ENCODE results near the gene SYN1. TPM values are rescaled to one million over a fixed set of nuclear protein-coding genes. Genes with fewer than 3 reads are reported as not detected.

Gene SYN1
- total RNA-seq, 1 experiment from 2014 or later = 11.7 TPM

DNA sequence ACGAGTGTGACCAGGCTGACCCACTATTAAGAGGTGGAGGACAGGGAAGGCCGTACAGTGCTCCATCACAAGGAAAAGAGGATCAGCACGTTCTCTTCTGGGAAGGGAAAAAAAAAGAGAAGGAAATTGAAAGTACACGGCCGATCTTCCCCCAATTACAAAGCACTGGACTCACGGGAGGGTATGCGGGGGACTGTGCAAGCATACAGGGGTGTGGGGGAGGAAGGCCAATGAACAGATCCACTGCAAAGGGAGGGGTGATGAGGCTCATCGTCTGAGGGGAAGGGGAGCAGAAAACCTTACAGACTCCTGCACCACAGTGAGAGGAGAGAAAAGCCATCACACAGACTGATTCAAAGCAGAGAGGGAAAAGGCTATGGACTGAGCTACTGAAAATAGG, 29.6 kb upstream of the SYN1 start:
- Histone ChIP-seq H3T11ph (ENCODE audit: low read length) (no peak overlapping the region), H3K23me2 (ENCODE audit: insufficient read length, low read depth, low read length, poor library complexity, severe bottlenecking) (no peaks in the 10 kb centered on the region), H3K79me2 (ENCODE audit: insufficient read depth, low read length) (no peaks in the 10 kb centered on the region), H3K14ac (ENCODE audit: insufficient read depth, low read length) (no peak overlapping the region), H3K9me3 (ENCODE audit: control insufficient read depth, low read depth, low read length) (peaks cover 50% of the 10 kb centered on the region), H3K56ac (ENCODE audit: insufficient read length, low read depth, low read length) (no peak overlapping the region), H2BK5ac (ENCODE audit: insufficient read length, low read length) (no peak overlapping the region), H3K18ac (ENCODE audit: insufficient read length, low read depth, low read length) (no peak overlapping the region), H2BK20ac (ENCODE audit: low read depth, low read length, poor library complexity, severe bottlenecking) (no peak overlapping the region), H3K23ac (ENCODE audit: insufficient read length, low read depth, low read length) (no peak overlapping the region), H4K91ac (ENCODE audit: insufficient read length, low read depth, low read length) (no peak overlapping the region), H2AK5ac (ENCODE audit: insufficient read length, low read length) (no peak overlapping the region), H3K4me1 (ENCODE audit: insufficient read depth, low read length) (no peaks in the 10 kb centered on the region; the same call in 1 of the 2 replicates), H3K27me3 (ENCODE audit: insufficient read depth, low read length) (no peaks in the 10 kb centered on the region), H3K4ac (ENCODE audit: low read depth, low read length) (no peak overlapping the region), H3K27ac (ENCODE audit: insufficient read length, low read depth, low read length) (no peak overlapping the region), H3K4me2 (ENCODE audit: insufficient read depth, insufficient read length, low read length) (peak overlapping the region; percentile 70), H2BK120ac (ENCODE audit: low read depth, low read length, poor library complexity, severe bottlenecking) (no peak overlapping the region), H2BK15ac (ENCODE audit: low read depth, low read length) (no peak overlapping the region), H3K9ac (ENCODE audit: extremely low read depth, insufficient read length, low read length) (peak overlapping the region; percentile 48), H4K8ac (replicated peaks; ENCODE audit: insufficient read length, low read depth, low read length) (no peak overlapping the region), H2AFZ (ENCODE audit: low read length) (no peak overlapping the region), H3K79me1 (ENCODE audit: insufficient read depth, low read depth, low read length, poor library complexity, severe bottlenecking) (peaks cover 2% of the 10 kb centered on the region), H4K5ac (ENCODE audit: insufficient read length, low read depth, low read length) (no peak overlapping the region), H4K20me1 (ENCODE audit: control insufficient read depth, insufficient read depth, insufficient read length) (no peaks in the 10 kb centered on the region), H2BK12ac (ENCODE audit: insufficient read length, low read depth, low read length) (no peak overlapping the region)
- peak overlapping the region; percentile 83 to 87 for H3K4me3 Mint-ChIP-seq
- DNase-seq = no peak
- no CpG with 5 or more reads among the region's 8 CpGs for WGBS (ENCODE audit: extremely low coverage, insufficient read length, low lambda C conversion rate)
- no peaks in the 10 kb centered on the region; the same call in 1 of the 2 replicates for H3K27me3 Mint-ChIP-seq (ENCODE audit: low read depth)
- H3K9me3 Mint-ChIP-seq = peaks cover 80 to 84% of the 10 kb centered on the region in 2 experiments
- H3K27ac Mint-ChIP-seq = no peak overlapping the region; a peak in 1 of 7 replicates
- H3K4me1 Mint-ChIP-seq = peaks cover 23 to 26% of the 10 kb centered on the region in 2 experiments
- TF ChIP-seq, protein P1, sequence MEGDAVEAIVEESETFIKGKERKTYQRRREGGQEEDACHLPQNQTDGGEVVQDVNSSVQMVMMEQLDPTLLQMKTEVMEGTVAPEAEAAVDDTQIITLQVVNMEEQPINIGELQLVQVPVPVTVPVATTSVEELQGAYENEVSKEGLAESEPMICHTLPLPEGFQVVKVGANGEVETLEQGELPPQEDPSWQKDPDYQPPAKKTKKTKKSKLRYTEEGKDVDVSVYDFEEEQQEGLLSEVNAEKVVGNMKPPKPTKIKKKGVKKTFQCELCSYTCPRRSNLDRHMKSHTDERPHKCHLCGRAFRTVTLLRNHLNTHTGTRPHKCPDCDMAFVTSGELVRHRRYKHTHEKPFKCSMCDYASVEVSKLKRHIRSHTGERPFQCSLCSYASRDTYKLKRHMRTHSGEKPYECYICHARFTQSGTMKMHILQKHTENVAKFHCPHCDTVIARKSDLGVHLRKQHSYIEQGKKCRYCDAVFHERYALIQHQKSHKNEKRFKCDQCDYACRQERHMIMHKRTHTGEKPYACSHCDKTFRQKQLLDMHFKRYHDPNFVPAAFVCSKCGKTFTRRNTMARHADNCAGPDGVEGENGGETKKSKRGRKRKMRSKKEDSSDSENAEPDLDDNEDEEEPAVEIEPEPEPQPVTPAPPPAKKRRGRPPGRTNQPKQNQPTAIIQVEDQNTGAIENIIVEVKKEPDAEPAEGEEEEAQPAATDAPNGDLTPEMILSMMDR (conservative IDR thresholded peaks at IDR 0.05) = no peak
- peaks cover 32 to 57% (median 36%) of the 10 kb centered on the region in 3 experiments for H3K36me3 Mint-ChIP-seq (ENCODE audit: insufficient read depth in 1 of 3, low read depth in 3 of 3)
